Neural cell (in vitro differentiated cells): ENCODE measurements around the gene TUBE1.
A peak's percentile ranks its signal among the peaks of the same experiment; 100 is the strongest.

Source experiments
- CTCF ChIP-seq: fragments of 450-650 bp; IDR thresholded peaks from 2 replicates; pipeline ENCODE4 v1.5.1; 2014; ENCODE audit warnings: antibody characterized with exemption, mild to moderate bottlenecking, moderate library complexity; ENCODE audit not compliant: poor library complexity, severe bottlenecking
- EZH2 ChIP-seq: fragments of 200-600, 300-800 bp; shearing (Covaris generic), sonication (generic); IDR thresholded peaks from 2 replicates; pipeline ENCODE4 v1.6.1; 2014; ENCODE audit warnings: antibody characterized with exemption, low read length, borderline replicate concordance, mild to moderate bottlenecking; ENCODE audit not compliant: insufficient read depth, poor library complexity, severe bottlenecking
- RAD21 ChIP-seq: fragments of 450-650 bp; conservative IDR thresholded peaks from 2 replicates; pipeline ENCODE4 v1.6.1; 2014; ENCODE audit warnings: antibody characterized with exemption, mild to moderate bottlenecking, moderate library complexity

DNA sequence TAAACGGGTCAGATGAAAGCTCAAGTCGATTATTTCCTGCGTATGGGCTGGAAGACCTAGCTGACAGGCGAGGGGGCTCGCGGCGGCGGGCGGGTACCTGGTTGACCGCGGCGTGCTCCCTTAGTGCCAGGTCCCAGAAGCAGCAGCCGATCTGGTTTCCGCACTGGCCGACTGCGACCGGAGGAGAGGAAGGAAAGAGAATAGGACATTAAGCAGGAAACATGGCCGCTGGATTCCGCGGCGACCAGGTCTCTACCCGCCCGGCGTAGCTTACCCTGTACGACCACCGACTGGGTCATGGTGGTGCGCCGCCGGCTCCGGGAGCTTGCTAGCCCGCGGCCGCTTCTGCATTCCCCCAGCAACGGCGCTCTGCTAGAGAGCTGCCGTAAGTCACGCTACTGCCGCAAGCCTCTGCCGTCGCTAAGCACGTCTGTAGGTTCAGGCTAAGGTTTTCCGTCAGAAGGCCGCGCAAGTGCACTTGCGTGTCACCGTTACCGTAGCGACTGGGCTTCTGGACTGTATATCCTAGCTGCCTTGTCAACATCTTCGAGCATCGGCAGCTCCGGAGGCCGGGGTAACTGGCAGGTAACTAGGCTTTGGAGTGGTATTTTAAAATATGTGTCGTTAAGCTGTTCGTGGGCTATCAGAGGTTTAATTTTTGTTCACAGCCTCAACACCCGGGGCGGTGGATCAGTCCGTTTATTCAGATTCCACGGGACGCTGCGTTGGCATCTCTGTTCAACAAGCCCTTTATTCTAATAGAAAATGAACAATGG lies at the start of gene TUBE1, which contains the start of gene FAM229B:
- no peak for TF ChIP-seq EZH2
- peak; percentile 43 for TF ChIP-seq CTCF
- peak; percentile 36 for TF ChIP-seq RAD21
